Nucleus accumbens (tissue), 56 donors: ENCODE results near the gene ADGRE2.
"Not testable (repeated sequence)": the region's sequence is repeated elsewhere in the genome, so short reads cannot be mapped to it uniquely, and the experiment has no call there.

ENCODE experiments used
- DNase-seq, 56 donors: peaks; one replicate each; lab custom pipeline; 2025; lab: John Stamatoyannopoulos, UW

Gene ADGRE2

GRCh38 chr19:14778110-14778845 is at the start of gene ADGRE2:
Gene ADGRE2 (minus strand): TSS chr19:14778560. CDS start chr19:14776756, 1,804 bp downstream.
- DNase-seq: not testable (repeated sequence)

- DNase-seq: no peak
These were observed 47.6 kb upstream of the ADGRE2 start for GRCh38 chr19:14826006-14826405.

- no peak for DNase-seq
These were observed 43.6 kb upstream of the ADGRE2 start for GRCh38 chr19:14821937-14822336.

- no peak for DNase-seq
These were observed 40.2 kb upstream of the ADGRE2 start for GRCh38 chr19:14818588-14818987.

DNA sequence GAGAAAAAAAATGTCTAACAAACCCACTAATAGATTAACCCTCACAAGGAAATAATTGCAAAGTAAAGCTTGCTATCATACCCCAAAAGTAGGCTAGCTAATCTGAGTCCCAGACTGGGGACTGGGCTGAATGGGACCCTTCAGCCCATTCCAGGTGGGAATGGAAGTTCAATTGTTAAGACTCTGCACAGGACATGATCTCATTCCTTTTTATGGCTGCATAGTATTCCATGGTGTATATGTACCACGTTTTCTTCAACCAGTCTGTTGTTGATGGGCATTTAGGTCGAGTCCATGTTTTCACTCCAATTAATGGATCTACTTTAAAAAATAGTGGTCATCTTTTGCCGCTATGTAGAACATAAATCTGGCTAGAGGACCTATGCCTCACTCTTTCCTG is 38.7 kb upstream of the ADGRE2 start:
- DNase-seq: no peak

- no peak for DNase-seq
These were observed 36.8 kb upstream of the ADGRE2 start for GRCh38 chr19:14814982-14815652.

- no peak for DNase-seq
These were observed 31.1 kb upstream of the ADGRE2 start for GRCh38 chr19:14809272-14810057.

DNA sequence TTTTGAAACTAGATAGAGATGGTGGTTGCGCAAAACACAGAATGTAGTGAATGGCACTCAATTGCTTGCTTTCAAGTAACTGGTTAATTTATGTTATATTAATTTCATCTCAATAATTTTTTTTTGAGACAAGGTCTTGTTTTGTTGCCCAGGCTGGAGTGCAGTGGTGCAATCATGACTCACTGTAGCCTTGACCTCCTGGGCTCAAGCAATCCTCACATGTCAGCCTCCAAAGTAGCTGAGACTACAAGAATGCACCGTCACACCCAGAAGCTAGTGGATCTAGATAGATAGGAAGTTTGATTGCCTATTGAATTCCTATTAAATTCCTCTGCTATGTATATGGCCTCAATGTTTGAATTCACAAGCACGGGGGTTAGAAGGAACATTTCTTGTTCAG is 26.4 kb upstream of the ADGRE2 start:
- DNase-seq: no peak

DNA sequence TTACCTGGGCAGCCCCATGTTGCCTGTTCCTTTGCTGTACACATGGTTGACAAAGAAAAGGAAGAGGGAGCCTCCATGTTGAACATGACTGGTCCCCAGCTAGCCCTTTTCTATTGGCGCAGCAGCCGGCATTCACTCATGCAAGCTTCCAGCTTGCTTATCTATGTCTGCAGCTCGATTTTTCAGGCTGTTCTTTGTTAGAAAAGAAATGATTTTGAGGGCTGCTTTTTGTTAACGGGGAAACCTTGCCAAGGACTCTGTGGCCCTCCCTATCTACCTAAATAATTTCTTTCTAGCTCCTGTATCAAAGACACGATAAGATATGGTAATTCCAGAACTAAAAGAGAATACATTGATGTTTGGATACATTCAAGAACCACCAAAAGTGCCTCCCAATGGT is 20.4 kb upstream of the ADGRE2 start:
- DNase-seq: no peak

- DNase-seq: no peak
These were observed 17.7 kb upstream of the ADGRE2 start for GRCh38 chr19:14796021-14796420.

GRCh38 chr19:14795078-14795721 is 16.8 kb upstream of the ADGRE2 start:
- DNase-seq: no peak

DNA sequence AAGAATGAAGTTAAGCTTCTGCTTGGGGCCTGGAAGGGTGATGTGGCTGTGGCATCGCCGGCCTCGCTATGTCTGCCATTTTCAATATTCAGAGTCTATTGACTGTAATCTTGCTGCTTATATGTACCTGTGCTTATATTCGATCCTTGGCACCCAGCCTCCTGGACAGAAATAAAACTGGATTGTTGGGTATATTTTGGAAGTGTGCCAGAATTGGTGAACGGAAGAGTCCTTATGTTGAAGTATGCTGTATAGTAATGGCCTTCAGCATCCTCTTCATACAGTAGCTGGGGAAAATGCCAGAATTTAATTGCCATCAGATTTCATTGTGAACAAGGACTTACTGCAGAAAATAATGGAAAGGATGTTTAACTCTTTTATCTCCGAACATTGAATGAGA is 13.9 kb upstream of the ADGRE2 start:
- DNase-seq: not testable (repeated sequence)

DNA sequence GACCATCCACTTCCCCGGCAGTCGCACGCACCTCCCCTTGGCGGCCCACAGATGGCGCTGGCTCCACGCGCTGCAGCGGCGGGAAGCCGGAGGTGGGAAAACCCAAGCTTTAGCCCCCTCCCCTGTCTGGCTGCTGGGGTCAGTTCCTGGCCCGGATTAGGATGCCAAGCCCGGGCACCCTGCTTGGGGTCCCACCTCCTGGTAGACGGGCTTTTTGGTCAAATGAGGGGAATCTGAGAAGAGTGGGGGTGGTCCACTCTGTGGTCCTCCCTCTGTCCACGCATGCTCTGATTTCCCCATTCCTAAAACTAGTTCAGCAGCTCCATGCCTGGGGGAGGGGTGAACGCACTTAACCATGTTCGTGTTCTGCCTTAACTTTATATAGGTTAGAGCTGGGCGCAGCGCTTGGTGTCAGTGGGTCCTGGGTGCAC is 8.1 kb upstream of the ADGRE2 start:
- DNase-seq: peak in 1 of 56 donors; percentile 8

- DNase-seq: peak in 7 of 56 donors; percentile 1 to 24 (median 8)
These were observed 6.9 kb upstream of the ADGRE2 start for GRCh38 chr19:14785102-14785793.

DNA sequence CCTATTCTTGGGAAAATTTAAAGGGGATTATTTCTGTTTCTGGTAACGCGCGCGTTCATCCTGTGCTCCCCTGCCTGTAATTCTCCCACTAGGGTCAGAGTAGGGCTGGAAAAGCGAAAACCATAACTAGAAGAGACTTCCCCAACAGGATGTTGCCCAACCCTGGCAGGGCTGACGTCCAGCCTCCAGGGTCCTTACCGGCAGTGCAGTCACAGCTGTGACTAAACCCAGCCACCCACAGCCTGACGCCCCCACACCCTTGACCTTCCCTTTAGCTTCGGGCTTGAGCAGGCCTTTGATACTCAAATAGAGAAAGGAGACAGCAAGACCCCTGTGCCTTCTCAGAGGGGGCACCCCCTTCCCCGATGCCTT is 6.4 kb upstream of the ADGRE2 start:
- DNase-seq: peak in 9 of 56 donors; percentile 1 to 25 (median 9)

DNA sequence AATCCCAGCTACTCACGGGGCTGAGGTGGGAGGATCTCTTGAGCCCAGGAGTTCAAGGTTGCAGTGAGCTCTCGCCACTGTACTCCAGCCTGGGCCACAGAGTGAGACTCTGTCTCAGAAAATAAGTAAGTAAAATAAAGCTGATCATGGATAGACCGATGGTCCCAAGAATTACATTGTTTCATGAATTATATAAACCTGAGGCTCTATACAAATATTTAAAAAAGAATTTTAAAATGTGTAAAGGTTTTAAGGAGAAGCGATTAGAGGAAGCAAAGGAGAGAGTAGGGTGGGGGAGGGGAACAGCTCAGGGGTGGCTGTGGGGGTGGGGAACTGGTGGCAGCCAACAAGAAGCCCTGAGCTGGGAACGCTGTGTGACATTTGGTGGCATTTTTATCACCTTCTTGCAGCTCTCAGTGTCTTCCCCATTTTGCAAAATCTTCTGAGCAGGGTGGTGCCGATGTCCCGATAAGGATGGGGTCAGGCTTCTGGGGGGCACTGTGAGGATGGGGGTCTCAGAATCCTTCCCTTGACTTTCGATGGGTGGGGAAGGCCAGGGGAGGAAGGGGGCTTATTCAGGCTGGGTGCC is 5.1 kb upstream of the ADGRE2 start:
- not testable (repeated sequence) for DNase-seq

- DNase-seq: no peak
These were observed 4.5 kb upstream of the ADGRE2 start for GRCh38 chr19:14782626-14783409.

DNA sequence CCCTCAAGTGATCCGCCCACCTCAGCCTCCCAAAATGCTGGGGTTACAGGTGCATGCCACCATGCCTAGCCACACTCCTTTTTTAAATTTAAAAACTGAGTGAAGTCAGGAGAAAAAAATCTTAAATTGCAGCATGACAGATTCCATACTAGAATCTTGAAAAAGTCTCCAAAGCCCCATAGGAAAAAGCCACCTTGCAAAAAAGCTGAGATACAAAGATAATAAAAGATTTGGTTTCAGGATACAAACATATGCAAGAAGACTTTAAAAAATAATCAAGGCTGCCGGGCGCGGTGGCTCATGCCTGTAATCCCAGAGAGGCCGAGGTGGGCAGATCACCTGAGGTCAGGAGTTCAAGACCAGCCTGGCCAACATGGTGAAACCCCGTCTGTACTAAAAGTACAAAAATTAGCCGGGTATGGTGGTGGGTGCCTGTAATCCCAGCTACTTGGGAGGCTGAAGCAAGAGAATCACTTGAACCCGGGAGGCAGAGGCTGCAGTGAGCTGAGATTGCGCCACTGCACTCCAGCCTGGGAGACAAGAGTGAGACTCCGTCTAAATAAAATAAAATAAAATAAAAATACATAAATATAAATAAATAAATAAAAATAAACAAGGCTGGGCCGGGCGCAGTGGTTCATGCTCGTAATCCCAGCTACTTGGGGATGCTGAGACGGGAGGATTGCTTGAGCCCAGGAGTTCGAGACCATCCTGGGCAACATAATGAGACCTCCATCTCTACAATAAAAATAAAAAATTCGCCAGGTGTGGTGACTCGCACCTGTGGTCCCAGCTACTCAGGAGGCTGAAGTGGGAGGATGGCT is 3.6 kb upstream of the ADGRE2 start:
- DNase-seq: not testable (repeated sequence)
